LNCaP clone FGC (cell line): ENCODE results near the gene TANGO2.

Experiments
- DNase-seq: peaks from one replicate; pipeline ENCODE4 v3.0.0-alpha.2; 2011; ENCODE audit warnings: low read depth
- H3K4me3 ChIP-seq: 2 replicates; pipeline ENCODE4 v1.5.1; 2011; ENCODE audit warnings: mild to moderate bottlenecking, low read depth, low read length, control low read depth
- TF ChIP-seq, protein P1 (sequence below): IDR thresholded peaks from 2 replicates; pipeline ENCODE4 v1.5.1; 2012; ENCODE audit warnings: mild to moderate bottlenecking; ENCODE audit not compliant: control insufficient read depth, insufficient read depth; ENCODE audit errors: extremely low read depth

TANGO2 gene

DNA sequence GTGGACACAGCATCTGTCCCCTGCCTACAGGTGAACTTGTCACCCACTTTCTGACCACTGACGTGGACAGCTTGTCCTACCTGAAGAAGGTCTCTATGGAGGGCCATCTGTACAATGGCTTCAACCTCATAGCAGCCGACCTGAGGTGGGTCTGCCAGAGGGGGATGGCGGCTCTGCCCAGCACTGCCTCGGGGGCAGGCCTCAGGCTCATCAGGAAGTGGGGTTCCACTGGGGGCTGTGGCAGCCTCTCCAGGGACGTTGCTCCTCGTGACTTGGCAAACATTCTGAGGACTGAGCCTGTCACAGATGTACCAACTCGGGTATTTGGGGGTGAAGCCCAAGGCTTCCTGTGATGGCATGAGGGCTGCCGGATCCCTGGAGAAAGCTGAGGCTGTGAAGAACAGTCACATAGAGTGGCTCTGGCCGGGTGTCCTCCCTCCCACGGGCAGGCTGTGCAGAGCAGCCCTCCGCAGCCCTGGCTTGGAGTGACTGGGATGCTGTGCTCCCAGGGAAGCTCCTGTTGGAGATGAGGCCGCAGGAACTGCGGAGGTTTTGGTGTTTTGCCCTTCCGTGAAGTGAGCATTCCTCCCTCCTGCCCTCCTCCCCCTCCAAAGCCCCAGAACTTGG, 32.6 kb downstream of the TANGO2 start:
- H3K4me3 ChIP-seq, result no peak overlapping the region
- TF ChIP-seq, protein P1, sequence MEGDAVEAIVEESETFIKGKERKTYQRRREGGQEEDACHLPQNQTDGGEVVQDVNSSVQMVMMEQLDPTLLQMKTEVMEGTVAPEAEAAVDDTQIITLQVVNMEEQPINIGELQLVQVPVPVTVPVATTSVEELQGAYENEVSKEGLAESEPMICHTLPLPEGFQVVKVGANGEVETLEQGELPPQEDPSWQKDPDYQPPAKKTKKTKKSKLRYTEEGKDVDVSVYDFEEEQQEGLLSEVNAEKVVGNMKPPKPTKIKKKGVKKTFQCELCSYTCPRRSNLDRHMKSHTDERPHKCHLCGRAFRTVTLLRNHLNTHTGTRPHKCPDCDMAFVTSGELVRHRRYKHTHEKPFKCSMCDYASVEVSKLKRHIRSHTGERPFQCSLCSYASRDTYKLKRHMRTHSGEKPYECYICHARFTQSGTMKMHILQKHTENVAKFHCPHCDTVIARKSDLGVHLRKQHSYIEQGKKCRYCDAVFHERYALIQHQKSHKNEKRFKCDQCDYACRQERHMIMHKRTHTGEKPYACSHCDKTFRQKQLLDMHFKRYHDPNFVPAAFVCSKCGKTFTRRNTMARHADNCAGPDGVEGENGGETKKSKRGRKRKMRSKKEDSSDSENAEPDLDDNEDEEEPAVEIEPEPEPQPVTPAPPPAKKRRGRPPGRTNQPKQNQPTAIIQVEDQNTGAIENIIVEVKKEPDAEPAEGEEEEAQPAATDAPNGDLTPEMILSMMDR, result no peak
- no peak for DNase-seq

DNA sequence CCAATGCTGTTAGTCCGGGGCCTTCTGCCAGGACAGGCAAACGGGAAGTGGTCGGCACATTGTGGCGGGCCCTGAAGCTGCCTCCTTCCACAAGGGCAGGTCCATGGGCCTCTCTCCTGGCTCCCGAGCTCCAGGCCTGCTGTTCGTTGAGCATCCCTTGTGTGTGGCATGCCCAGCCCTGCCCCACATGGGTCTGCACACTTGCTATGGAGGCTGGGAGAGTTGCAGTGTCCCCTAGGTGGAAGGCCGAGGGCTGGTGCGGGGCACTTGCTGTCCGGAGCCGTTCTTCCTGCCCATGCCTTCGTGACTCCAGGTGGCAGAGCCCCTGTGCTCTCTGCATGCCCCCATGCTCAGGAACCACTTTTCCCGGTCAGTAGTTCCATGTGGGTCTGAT, 33.1 kb downstream of the TANGO2 start:
- TF ChIP-seq, protein P1, result no peak
- H3K4me3 ChIP-seq, result no peak overlapping the region
- no peak for DNase-seq

DNA sequence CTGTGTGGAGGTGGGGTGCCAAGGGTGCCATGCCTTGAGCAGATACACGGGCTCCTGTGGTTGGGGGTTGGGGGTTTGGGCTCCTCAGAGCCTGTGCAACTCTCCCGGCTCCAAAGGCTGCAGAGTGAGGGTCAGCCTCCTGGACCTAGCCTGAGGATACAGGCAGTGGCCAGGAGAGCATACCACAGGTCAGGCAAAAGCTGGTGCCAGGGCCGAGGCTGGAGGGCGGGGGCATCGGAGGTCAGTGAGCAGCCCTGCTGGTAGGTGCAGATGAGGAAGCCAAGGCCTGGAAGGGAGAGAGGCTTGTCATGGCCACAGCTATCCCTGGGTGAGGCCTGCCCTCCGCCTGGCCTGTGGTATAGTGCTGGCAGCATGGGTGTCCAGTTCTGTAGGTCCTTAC, 33.6 kb downstream of the TANGO2 start:
- DNase-seq, result no peak
- no peak overlapping the region for H3K4me3 ChIP-seq
- TF ChIP-seq, protein P1, result no peak

- no peak overlapping the region for H3K4me3 ChIP-seq
- DNase-seq, result no peak
- TF ChIP-seq, protein P1, result no peak
Observed at GRCh38 chr22:20055144-20055543, 34.2 kb downstream of the TANGO2 start.

DNA sequence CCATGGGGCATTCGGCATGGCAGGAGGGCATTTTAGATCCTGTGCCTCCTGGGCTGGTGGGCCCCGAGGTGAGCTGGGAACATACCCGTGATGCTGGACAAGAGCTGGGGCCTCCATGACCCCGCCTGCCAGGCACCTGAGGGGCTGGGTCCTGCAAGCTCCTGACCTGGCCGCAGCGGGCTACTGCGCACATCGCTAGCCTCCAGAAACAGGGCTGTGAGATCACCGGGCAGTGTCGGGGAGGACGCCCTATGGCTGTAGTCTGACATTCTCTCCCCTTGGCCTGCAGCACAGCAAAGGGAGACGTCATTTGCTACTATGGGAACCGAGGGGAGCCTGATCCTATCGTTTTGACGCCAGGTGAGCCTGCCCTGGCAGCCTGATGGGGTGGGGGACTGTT, 34.7 kb downstream of the TANGO2 start:
- no peak for DNase-seq
- TF ChIP-seq, protein P1, result no peak
- no peak overlapping the region for H3K4me3 ChIP-seq

- no peak for DNase-seq
- no peak overlapping the region for H3K4me3 ChIP-seq
- TF ChIP-seq, protein P1, result no peak
Observed at GRCh38 chr22:20056161-20056560, 35.3 kb downstream of the TANGO2 start.
